Measurements from ENCODE around the gene FAM13A.
"Not testable (repeated sequence)": the region's sequence is repeated elsewhere in the genome, so short reads cannot be mapped to it uniquely, and the experiment has no call there.

The FAM13A gene

GRCh38 chr4:89039730-89040338, 17.2 kb downstream of the FAM13A start:
- no peak for DNase-seq

GRCh38 chr4:89036535-89036934, 20.4 kb downstream of the FAM13A start:
- no peak for DNase-seq

GRCh38 chr4:89031272-89031671, 25.7 kb downstream of the FAM13A start:
- DNase-seq = no peak

- DNase-seq = peak in 1 of 2 donors; percentile 53
These were observed 27.4 kb downstream of the FAM13A start for GRCh38 chr4:89029591-89029990.

GRCh38 chr4:89026542-89026941, 30.4 kb downstream of the FAM13A start:
- no peak for DNase-seq

GRCh38 chr4:89024051-89024675, 32.8 kb downstream of the FAM13A start:
- peak; percentile 63 to 81 for DNase-seq

- DNase-seq = no peak
These were observed 33.8 kb downstream of the FAM13A start for GRCh38 chr4:89023140-89023539.

- no peak for DNase-seq
These were observed 34.4 kb downstream of the FAM13A start for GRCh38 chr4:89022426-89023128.

GRCh38 chr4:89021684-89022083, 35.3 kb downstream of the FAM13A start:
- no peak for DNase-seq

- DNase-seq = no peak
These were observed 35.9 kb downstream of the FAM13A start for GRCh38 chr4:89021062-89021461.

GRCh38 chr4:89014897-89015296, 42.1 kb downstream of the FAM13A start:
- DNase-seq = not testable (repeated sequence)

- DNase-seq = no peak
These were observed 47.1 kb downstream of the FAM13A start for GRCh38 chr4:89009761-89010369.

GRCh38 chr4:89009115-89009514, 47.9 kb downstream of the FAM13A start:
- no peak for DNase-seq

- DNase-seq = no peak
These were observed 48.8 kb downstream of the FAM13A start for GRCh38 chr4:89008166-89008565.

GRCh38 chr4:89007338-89007939, 49.5 kb downstream of the FAM13A start:
- DNase-seq = no peak

- no peak for DNase-seq
These were observed 50.7 kb downstream of the FAM13A start for GRCh38 chr4:89006307-89006706.

GRCh38 chr4:89005066-89005465, 51.9 kb downstream of the FAM13A start:
- DNase-seq = not testable (repeated sequence)

GRCh38 chr4:89001647-89002445, 55.1 kb downstream of the FAM13A start:
- no peak for DNase-seq

- no peak for DNase-seq
These were observed 56.1 kb downstream of the FAM13A start for GRCh38 chr4:89000844-89001360.

- no peak for DNase-seq
These were observed 56.6 kb downstream of the FAM13A start for GRCh38 chr4:89000382-89000781.

- DNase-seq = no peak
These were observed 57.5 kb downstream of the FAM13A start for GRCh38 chr4:88999392-88999930.

- DNase-seq = no peak
These were observed 58.1 kb downstream of the FAM13A start for GRCh38 chr4:88998891-88999290.
